Brain microvascular endothelial cell (primary cell): ENCODE results near the gene IMPG2.

Experiments used
- DNase-seq: peaks from one replicate; pipeline ENCODE4 v3.0.0-alpha.2; 2020
- H3K27ac ChIP-seq: fragments of 250-450 bp; sonication (Bioruptor Pico); 2 replicates; pipeline ENCODE4 v1.5.1; 2020; ENCODE audit warnings: mild to moderate bottlenecking, moderate library complexity
- H3K27me3 ChIP-seq: fragments of 250-450 bp; sonication (Bioruptor Pico); replicated peaks from 2 replicates; pipeline ENCODE4 v1.5.1; 2020; ENCODE audit warnings: mild to moderate bottlenecking
- H3K36me3 ChIP-seq: fragments of 250-450 bp; sonication (Bioruptor Pico); replicated peaks from 2 replicates; pipeline ENCODE4 v1.5.1; 2020; ENCODE audit warnings: mild to moderate bottlenecking
- H3K4me3 ChIP-seq: 2 replicates; pipeline ENCODE4 v1.5.1; 2011; ENCODE audit warnings: low read depth, mild to moderate bottlenecking, control low read depth, low read length, moderate library complexity
- in situ Hi-C: cut with HindIII; loops from 2 replicates; pipeline ENCODE4 v1.10.0; 2017; ENCODE audit warnings: low sequenced_read_pairs, low pct_ligation_motif_present
- TF ChIP-seq, protein P1 (sequence below): IDR thresholded peaks from 2 replicates; pipeline ENCODE4 v1.5.1; 2011; ENCODE audit warnings: low read depth, mild to moderate bottlenecking, moderate library complexity, low read length, control low read depth, inconsistent platforms; ENCODE audit errors: missing control alignments

Gene IMPG2

DNA sequence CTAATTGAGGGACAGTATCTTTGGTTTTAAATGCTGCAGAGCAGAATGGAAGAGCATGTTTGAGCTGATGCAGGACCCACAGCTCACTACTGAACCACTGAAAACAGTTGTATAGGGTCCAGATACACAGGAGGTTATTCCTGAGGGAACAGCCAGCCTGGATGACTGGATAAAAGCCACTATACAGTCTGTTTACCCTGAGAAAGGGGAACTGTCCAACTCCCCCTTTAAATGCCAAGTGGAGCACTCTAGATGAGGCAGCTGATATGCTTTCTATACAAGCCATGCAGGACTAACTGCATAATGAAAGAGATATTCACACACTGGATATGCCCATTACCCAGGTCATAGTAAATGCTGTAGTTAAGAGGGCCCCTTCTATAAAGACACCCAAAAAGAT lies 138.6 kb downstream of the IMPG2 start:
- no peaks in the 10 kb centered on the region for H3K36me3 ChIP-seq
- H3K4me3 ChIP-seq: no peak overlapping the region
- in situ Hi-C loops: no loop called here
- no peak overlapping the region for H3K27ac ChIP-seq
- no peaks in the 10 kb centered on the region for H3K27me3 ChIP-seq
- TF ChIP-seq, protein P1, sequence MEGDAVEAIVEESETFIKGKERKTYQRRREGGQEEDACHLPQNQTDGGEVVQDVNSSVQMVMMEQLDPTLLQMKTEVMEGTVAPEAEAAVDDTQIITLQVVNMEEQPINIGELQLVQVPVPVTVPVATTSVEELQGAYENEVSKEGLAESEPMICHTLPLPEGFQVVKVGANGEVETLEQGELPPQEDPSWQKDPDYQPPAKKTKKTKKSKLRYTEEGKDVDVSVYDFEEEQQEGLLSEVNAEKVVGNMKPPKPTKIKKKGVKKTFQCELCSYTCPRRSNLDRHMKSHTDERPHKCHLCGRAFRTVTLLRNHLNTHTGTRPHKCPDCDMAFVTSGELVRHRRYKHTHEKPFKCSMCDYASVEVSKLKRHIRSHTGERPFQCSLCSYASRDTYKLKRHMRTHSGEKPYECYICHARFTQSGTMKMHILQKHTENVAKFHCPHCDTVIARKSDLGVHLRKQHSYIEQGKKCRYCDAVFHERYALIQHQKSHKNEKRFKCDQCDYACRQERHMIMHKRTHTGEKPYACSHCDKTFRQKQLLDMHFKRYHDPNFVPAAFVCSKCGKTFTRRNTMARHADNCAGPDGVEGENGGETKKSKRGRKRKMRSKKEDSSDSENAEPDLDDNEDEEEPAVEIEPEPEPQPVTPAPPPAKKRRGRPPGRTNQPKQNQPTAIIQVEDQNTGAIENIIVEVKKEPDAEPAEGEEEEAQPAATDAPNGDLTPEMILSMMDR: no peak
- no peak for DNase-seq

DNA sequence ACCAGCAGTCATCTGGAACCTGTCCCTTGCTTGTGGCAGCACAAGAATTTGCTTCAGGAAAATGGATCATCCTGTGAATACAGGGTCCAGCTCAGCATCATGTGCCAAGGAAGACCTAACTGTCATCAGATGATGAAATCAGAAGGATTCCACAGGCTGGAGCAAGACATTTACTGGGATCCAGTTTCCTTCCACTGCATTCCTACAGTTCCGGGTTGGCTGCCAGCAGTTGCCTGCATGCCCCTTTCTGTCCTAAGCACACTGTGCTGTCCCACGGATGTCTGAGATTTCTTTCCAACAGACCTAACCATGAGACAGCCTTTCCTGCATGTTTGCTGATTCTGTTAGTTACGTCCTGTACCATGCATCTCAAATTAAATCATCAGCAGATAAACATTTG lies 140.7 kb downstream of the IMPG2 start:
- in situ Hi-C loops: no loop called here

DNA sequence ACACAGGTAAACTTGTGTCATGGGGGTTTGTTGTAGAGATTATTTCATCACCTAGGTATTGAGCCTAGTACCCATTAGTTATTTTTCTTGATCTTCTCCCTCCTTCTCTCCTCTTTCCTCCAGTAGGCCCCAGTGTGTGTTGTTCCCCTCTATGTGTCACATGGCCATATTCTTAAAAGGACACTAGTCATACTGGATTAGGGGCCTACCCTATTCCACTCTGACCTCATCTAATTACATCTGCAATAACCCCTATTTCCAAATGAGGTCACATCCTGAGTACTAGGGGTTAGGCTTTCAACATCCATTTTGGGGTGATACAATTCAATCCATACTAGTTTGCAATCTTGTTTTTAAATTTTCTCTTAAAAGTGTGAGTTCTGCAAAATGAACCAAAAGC lies 142.8 kb downstream of the IMPG2 start:
- DNase-seq: no peak
- in situ Hi-C loops: no loop called here
- no peak overlapping the region for H3K4me3 ChIP-seq
- TF ChIP-seq, protein P1: no peak
- no peaks in the 10 kb centered on the region for H3K36me3 ChIP-seq
- no peak overlapping the region for H3K27ac ChIP-seq
- no peaks in the 10 kb centered on the region for H3K27me3 ChIP-seq

More for the DNA sequence above, 140.7 kb downstream of the IMPG2 start:
- DNase-seq: peak; percentile 48
- H3K27me3 ChIP-seq: no peaks in the 10 kb centered on the region
- no peak overlapping the region for H3K4me3 ChIP-seq
- TF ChIP-seq, protein P1: no peak
- no peak overlapping the region for H3K27ac ChIP-seq
- H3K36me3 ChIP-seq: no peaks in the 10 kb centered on the region
